ENCODE data around the gene ATMIN. TPM values are rescaled to one million over a fixed set of nuclear protein-coding genes. Genes with fewer than 3 reads are reported as not detected.

Gene ATMIN
- total and polyA plus RNA-seq, 2 donors (not counting 3 experiments of a cell fraction or from before 2014, with no cell fraction given), result 15.0 to 22.4 TPM

GRCh38 chr16:81040131-81040530, 4.5 kb downstream of the ATMIN start:
- no peak for DNase-seq (ENCODE audit: low read depth, low spot score)
- Histone ChIP-seq H3K27ac (ENCODE audit: insufficient read depth, low read depth, low read length) (no peak overlapping the region), H3K36me3 (ENCODE audit: control insufficient read depth in 2 of 2, extremely low read depth in 1 of 2, insufficient read depth in 2 of 2, low read length in 2 of 2) (peaks cover 13 to 14% of the 10 kb centered on the region in 2 experiments), H4K20me1 (replicated peaks; ENCODE audit: control insufficient read depth, extremely low read depth, insufficient read depth, low read length) (no peaks in the 10 kb centered on the region), H3K9me1 (replicated peaks; ENCODE audit: control insufficient read depth, extremely low read depth, insufficient read depth, low read length) (no peaks in the 10 kb centered on the region), H2AFZ (ENCODE audit: low read depth, low read length) (no peak overlapping the region), H3K79me2 (ENCODE audit: control insufficient read depth, insufficient read depth, low read length) (peaks cover 31% of the 10 kb centered on the region), H3K9ac (replicated peaks; ENCODE audit: extremely low read depth, insufficient read depth, low read length) (no peak overlapping the region), H3K4me2 (ENCODE audit: insufficient read depth, low read length) (no peak overlapping the region), H3K27me3 (ENCODE audit: control insufficient read depth in 2 of 2, insufficient read depth in 2 of 2, low read length in 2 of 2) (no peaks in the 10 kb centered on the region), H3K4me1 (ENCODE audit: control insufficient read depth, extremely low read depth, insufficient read depth, low read length) (peaks cover 11% of the 10 kb centered on the region), H3K4me3 (replicated peaks in 1 of 3; ENCODE audit: insufficient read depth in 1 of 3, low read depth in 1 of 3, low read length in 3 of 3) (no peak overlapping the region), H3K9me3 (replicated peaks; ENCODE audit: control insufficient read depth, insufficient read depth, low read length) (no peaks in the 10 kb centered on the region)
- no peak for TF ChIP-seq GATA2 (IDR thresholded peaks at IDR 0.05; ENCODE audit: insufficient read depth, insufficient read length, low read depth, low read length)
- no peak for TF ChIP-seq FOS (IDR thresholded peaks at IDR 0.05; ENCODE audit: borderline replicate concordance, insufficient read depth, low read length)
- TF ChIP-seq JUN (IDR thresholded peaks at IDR 0.05; ENCODE audit: borderline replicate concordance, insufficient read depth, insufficient read length, low read depth), result no peak
- TF ChIP-seq, protein P1, sequence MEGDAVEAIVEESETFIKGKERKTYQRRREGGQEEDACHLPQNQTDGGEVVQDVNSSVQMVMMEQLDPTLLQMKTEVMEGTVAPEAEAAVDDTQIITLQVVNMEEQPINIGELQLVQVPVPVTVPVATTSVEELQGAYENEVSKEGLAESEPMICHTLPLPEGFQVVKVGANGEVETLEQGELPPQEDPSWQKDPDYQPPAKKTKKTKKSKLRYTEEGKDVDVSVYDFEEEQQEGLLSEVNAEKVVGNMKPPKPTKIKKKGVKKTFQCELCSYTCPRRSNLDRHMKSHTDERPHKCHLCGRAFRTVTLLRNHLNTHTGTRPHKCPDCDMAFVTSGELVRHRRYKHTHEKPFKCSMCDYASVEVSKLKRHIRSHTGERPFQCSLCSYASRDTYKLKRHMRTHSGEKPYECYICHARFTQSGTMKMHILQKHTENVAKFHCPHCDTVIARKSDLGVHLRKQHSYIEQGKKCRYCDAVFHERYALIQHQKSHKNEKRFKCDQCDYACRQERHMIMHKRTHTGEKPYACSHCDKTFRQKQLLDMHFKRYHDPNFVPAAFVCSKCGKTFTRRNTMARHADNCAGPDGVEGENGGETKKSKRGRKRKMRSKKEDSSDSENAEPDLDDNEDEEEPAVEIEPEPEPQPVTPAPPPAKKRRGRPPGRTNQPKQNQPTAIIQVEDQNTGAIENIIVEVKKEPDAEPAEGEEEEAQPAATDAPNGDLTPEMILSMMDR (IDR thresholded peaks at IDR 0.05; ENCODE audit: extremely low read depth in 1 of 2, insufficient read depth in 1 of 2, low read depth in 1 of 2, low read length in 2 of 2), result no peak
- TF ChIP-seq POLR2A (IDR thresholded peaks at IDR 0.05; ENCODE audit: low read depth, low read length), result no peak
- TF ChIP-seq POLR2AphosphoS5 (IDR thresholded peaks at IDR 0.05; ENCODE audit: insufficient read depth, low read depth, low read length), result no peak
- ChIA-PET POLR2A (no interaction called here), CTCF (interaction anchor here (0.7 kb wide), 1 partner anchor 36 kb away, joined by 4 read pairs; no protein-coding TSS in a partner anchor)
- BruUV-seq (replicated peaks), result no TSS peak
- FAIRE-seq, result no peak
- intact Hi-C loops (cut with micrococcal nuclease), result no loop called here
- dilution Hi-C loops (cut with MboI; ENCODE audit: extremely low pct_ligation_motif_present, low sequenced_read_pairs), result no loop called here

DNA sequence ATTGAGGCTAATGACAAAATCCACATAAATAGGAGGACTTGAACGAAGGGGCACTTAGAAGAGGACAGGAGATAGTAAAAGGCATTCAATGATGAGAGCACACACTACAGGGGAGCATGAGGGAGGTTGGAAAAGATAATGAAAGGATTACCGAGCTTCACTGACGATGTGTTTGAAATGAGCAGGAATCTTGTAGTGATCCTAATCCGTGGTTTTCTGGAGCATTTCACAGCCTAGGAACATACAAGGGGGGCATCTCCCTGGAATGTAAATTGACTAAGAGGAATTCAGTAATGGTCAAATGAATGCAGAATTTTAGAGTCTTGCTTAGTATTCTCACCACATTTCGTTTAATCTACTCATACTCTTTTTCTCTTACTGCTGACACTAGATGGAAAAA, 5.2 kb downstream of the ATMIN start:
- no peaks in the 10 kb centered on the region for H4K20me1 ChIP-seq (replicated peaks; ENCODE audit: control insufficient read depth, extremely low read depth, insufficient read depth, low read length)
- BruUV-seq (replicated peaks), result no TSS peak
- DNase-seq (ENCODE audit: low read depth, low spot score), result no peak
- no peaks in the 10 kb centered on the region for H3K27me3 ChIP-seq (ENCODE audit: control insufficient read depth in 2 of 2, insufficient read depth in 2 of 2, low read length in 2 of 2)
- H3K79me2 ChIP-seq (ENCODE audit: control insufficient read depth, insufficient read depth, low read length), result peaks cover 31% of the 10 kb centered on the region
- no peak overlapping the region for H3K4me3 ChIP-seq (replicated peaks in 1 of 3; ENCODE audit: insufficient read depth in 1 of 3, low read depth in 1 of 3, low read length in 3 of 3)
- intact Hi-C loops (cut with micrococcal nuclease) (no loop called here), dilution Hi-C loops (cut with MboI; ENCODE audit: extremely low pct_ligation_motif_present, low sequenced_read_pairs) (no loop called here)
- no peaks in the 10 kb centered on the region for H3K9me1 ChIP-seq (replicated peaks; ENCODE audit: control insufficient read depth, extremely low read depth, insufficient read depth, low read length)
- ChIA-PET POLR2A (no interaction called here), CTCF (no interaction called here)
- H2AFZ ChIP-seq (ENCODE audit: low read depth, low read length), result no peak overlapping the region
- peaks cover 9% of the 10 kb centered on the region for H3K4me1 ChIP-seq (ENCODE audit: control insufficient read depth, extremely low read depth, insufficient read depth, low read length)
- H3K9me3 ChIP-seq (replicated peaks; ENCODE audit: control insufficient read depth, insufficient read depth, low read length), result no peaks in the 10 kb centered on the region
- peaks cover 13 to 17% of the 10 kb centered on the region in 2 experiments for H3K36me3 ChIP-seq (ENCODE audit: control insufficient read depth in 2 of 2, extremely low read depth in 1 of 2, insufficient read depth in 2 of 2, low read length in 2 of 2)
- TF ChIP-seq POLR2AphosphoS5 (IDR thresholded peaks at IDR 0.05; ENCODE audit: insufficient read depth, low read depth, low read length), result no peak
- no peak for TF ChIP-seq MAX (IDR thresholded peaks at IDR 0.05; ENCODE audit: insufficient read depth, insufficient read length)
- TF ChIP-seq POLR2A (IDR thresholded peaks at IDR 0.05; ENCODE audit: low read depth, low read length), result no peak
- TF ChIP-seq EZH2 (IDR thresholded peaks at IDR 0.05; ENCODE audit: borderline replicate concordance, low read depth, low read length, severe bottlenecking), result no peak
- TF ChIP-seq GATA2 (IDR thresholded peaks at IDR 0.05; ENCODE audit: insufficient read depth, insufficient read length, low read depth, low read length), result no peak
- TF ChIP-seq FOS (IDR thresholded peaks at IDR 0.05; ENCODE audit: borderline replicate concordance, insufficient read depth, low read length), result no peak
- TF ChIP-seq, protein P1 (IDR thresholded peaks at IDR 0.05; ENCODE audit: extremely low read depth in 1 of 2, insufficient read depth in 1 of 2, low read depth in 1 of 2, low read length in 2 of 2), result no peak
- TF ChIP-seq MYC (IDR thresholded peaks at IDR 0.05; ENCODE audit: low read depth, low read length), result no peak
- TF ChIP-seq JUN (IDR thresholded peaks at IDR 0.05; ENCODE audit: borderline replicate concordance, insufficient read depth, insufficient read length, low read depth), result no peak
- FAIRE-seq, result no peak
- no peak overlapping the region for H3K27ac ChIP-seq (ENCODE audit: insufficient read depth, low read depth, low read length)
- no peak overlapping the region for H3K9ac ChIP-seq (replicated peaks; ENCODE audit: extremely low read depth, insufficient read depth, low read length)
- H3K4me2 ChIP-seq (ENCODE audit: insufficient read depth, low read length), result no peak overlapping the region

Data from endothelial cell of umbilical vein (primary cell).